ENCODE measurements around the gene ATG2A. TPM values are rescaled to one million over a fixed set of nuclear protein-coding genes. Genes with fewer than 3 reads are reported as not detected.

Gene ATG2A
- total and polyA plus RNA-seq, 2 donors from 2014 or later: 16.8 to 26.9 TPM

DNA sequence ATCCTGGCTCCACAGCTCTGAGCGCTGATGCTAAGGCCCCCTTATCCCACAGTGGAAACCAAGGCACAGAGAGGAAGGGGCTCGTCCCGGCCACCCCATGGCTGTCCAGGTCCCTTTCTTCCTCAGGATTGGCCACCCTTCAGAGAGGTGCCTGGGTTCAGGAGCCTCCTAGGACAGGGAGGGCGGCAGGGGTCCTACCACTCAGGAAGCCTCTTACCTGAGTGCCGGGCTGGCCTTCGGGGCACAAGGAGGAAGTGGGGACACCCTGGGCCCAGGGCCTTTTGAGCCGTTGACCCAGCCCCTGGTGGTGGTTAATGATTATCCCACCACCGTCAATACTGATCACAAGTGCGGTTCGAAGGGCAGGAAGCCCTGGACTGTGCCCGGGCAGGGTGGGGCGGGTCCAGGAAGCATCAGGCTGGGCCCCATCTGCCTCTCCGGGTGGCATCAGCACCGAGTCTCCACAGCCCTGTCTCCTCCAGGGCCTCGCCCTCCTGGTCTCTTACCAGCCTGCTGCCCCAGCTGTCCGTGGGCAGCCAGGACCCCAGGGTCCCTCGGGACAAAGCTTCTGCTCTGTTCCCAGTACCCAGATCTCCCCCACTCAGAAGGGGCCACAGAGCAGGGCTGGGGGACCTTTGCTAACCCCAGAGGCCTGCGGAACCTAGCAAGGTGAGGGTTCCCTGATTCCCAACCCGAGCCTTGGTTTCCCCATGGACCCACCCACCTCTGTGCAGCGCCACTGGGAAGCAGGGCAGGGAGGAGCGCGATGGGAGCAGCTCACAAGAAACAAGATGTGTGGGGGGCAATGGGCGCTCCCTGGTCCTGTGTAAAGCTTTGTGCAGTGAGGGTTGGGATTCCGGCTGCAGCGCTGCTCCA is 23.6 kb downstream of the ATG2A start:
- H3K4me3 ChIP-seq (ENCODE audit: low read length in 3 of 3): peak overlapping the region in 2 of 3 donors; percentile 68 to 69

DNA sequence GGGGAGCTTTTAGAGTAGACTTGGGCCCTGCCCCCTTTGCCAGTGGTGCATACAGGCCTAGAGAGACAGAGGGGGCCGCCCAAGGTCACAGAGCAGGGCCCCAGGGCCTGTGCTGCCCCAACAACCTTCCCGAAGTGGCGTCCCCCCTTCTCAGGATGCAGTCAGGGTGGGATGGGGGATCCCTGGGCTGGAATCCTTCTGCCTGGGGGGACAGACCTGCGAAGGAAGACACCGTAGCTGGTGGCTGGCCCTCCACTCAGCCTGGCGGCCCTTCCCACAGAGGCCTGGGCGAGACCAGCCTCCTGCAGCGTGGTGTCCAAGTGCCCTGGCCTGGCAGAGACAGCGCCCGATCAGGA is 24.2 kb downstream of the ATG2A start:
- no peaks in the 10 kb centered on the region for H3K27me3 ChIP-seq (ENCODE audit: control insufficient read depth, insufficient read depth, low read length)
- no peak for FAIRE-seq
- peak overlapping the region in 2 of 3 donors; percentile 48 to 58 for H3K9ac ChIP-seq (ENCODE audit: low read length in 3 of 3)
- no peak for DNase-seq
- peak overlapping the region in 2 of 3 donors; percentile 68 to 69 for H3K4me3 ChIP-seq (ENCODE audit: low read length in 3 of 3)
- peak overlapping the region; percentile 57 to 69 for H3K27ac ChIP-seq (ENCODE audit: low read depth in 2 of 2, low read length in 2 of 2)
- peaks cover 0 to 3% (median 0%) of the 10 kb centered on the region in 3 donors for H3K36me3 ChIP-seq (ENCODE audit: control insufficient read depth in 2 of 3, insufficient read depth in 3 of 3, low read length in 3 of 3)
- TF ChIP-seq, protein P1, sequence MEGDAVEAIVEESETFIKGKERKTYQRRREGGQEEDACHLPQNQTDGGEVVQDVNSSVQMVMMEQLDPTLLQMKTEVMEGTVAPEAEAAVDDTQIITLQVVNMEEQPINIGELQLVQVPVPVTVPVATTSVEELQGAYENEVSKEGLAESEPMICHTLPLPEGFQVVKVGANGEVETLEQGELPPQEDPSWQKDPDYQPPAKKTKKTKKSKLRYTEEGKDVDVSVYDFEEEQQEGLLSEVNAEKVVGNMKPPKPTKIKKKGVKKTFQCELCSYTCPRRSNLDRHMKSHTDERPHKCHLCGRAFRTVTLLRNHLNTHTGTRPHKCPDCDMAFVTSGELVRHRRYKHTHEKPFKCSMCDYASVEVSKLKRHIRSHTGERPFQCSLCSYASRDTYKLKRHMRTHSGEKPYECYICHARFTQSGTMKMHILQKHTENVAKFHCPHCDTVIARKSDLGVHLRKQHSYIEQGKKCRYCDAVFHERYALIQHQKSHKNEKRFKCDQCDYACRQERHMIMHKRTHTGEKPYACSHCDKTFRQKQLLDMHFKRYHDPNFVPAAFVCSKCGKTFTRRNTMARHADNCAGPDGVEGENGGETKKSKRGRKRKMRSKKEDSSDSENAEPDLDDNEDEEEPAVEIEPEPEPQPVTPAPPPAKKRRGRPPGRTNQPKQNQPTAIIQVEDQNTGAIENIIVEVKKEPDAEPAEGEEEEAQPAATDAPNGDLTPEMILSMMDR (IDR thresholded peaks at IDR 0.05; ENCODE audit: borderline replicate concordance, extremely low read depth, insufficient read depth): no peak
- H3K4me1 ChIP-seq (ENCODE audit: control insufficient read depth in 2 of 3, insufficient read depth in 2 of 3, low read depth in 1 of 3, low read length in 3 of 3): peaks cover 0 to 28% (median 3%) of the 10 kb centered on the region in 3 donors
- H3K9me3 ChIP-seq (ENCODE audit: control insufficient read depth in 2 of 3, insufficient read depth in 1 of 3, low read length in 3 of 3): no peaks in the 10 kb centered on the region
- intact Hi-C loops (cut with DNase I): loop anchor here (5.0 kb wide), 1 partner anchor 41 kb away; no protein-coding TSS in a partner anchor

More for the DNA sequence above, 23.6 kb downstream of the ATG2A start:
- DNase-seq: peak in 1 of 5 donors; percentile 37
- TF ChIP-seq, protein P1 (IDR thresholded peaks at IDR 0.05; ENCODE audit: borderline replicate concordance, extremely low read depth, insufficient read depth): no peak
- Histone ChIP-seq H3K9me3 (ENCODE audit: control insufficient read depth in 2 of 3, insufficient read depth in 1 of 3, low read length in 3 of 3) (no peaks in the 10 kb centered on the region), H3K27me3 (ENCODE audit: control insufficient read depth, insufficient read depth, low read length) (no peaks in the 10 kb centered on the region), H3K4me1 (ENCODE audit: control insufficient read depth in 2 of 3, insufficient read depth in 2 of 3, low read depth in 1 of 3, low read length in 3 of 3) (peaks cover 0 to 24% (median 3%) of the 10 kb centered on the region in 3 donors), H3K27ac (ENCODE audit: low read depth in 2 of 2, low read length in 2 of 2) (peak overlapping the region; percentile 57 to 69), H3K36me3 (ENCODE audit: control insufficient read depth in 2 of 3, insufficient read depth in 3 of 3, low read length in 3 of 3) (peaks cover 0 to 9% (median 2%) of the 10 kb centered on the region in 3 donors), H3K9ac (ENCODE audit: low read length in 3 of 3) (peak overlapping the region in 2 of 3 donors; percentile 48 to 58)
- FAIRE-seq: no peak
- intact Hi-C loops (cut with DNase I): loop anchor here (5.0 kb wide), 1 partner anchor 41 kb away; no protein-coding TSS in a partner anchor

DNA sequence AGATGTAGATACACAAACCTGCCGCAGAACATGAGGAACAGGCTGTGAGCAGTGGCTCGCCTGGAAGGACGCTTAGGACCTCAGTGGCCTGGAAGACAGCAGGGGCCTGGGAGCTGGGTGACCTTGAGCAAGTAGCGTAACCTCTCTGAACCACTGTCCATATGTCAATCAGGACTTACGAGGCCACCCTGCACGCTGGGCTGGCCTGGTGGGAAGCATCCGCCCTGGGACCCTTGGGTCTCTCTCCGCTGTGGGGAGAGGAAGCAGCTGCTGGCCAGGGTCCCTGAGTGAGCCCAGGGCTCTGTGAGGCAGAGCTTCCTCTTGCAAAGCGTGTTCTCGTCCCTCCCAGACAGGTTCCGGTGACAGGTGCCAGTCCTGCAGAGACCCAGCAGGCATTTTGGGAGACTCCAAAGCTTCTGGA is 24.6 kb downstream of the ATG2A start:
- H3K36me3 ChIP-seq (ENCODE audit: control insufficient read depth in 2 of 3, insufficient read depth in 3 of 3, low read length in 3 of 3): no peaks in the 10 kb centered on the region
- DNase-seq (peak in 1 of 5 donors; percentile 73), FAIRE-seq (no peak)
- H3K27me3 ChIP-seq (ENCODE audit: control insufficient read depth, insufficient read depth, low read length): no peaks in the 10 kb centered on the region
- peak overlapping the region in 2 of 3 donors; percentile 68 to 69 for H3K4me3 ChIP-seq (ENCODE audit: low read length in 3 of 3)
- H3K9me3 ChIP-seq (ENCODE audit: control insufficient read depth in 2 of 3, insufficient read depth in 1 of 3, low read length in 3 of 3): no peaks in the 10 kb centered on the region
- TF ChIP-seq, protein P1 (IDR thresholded peaks at IDR 0.05; ENCODE audit: borderline replicate concordance, extremely low read depth, insufficient read depth): no peak
- H3K27ac ChIP-seq (ENCODE audit: low read depth in 2 of 2, low read length in 2 of 2): peak overlapping the region; percentile 57 to 69
- H3K4me1 ChIP-seq (ENCODE audit: control insufficient read depth in 2 of 3, insufficient read depth in 2 of 3, low read depth in 1 of 3, low read length in 3 of 3): peaks cover 0 to 28% (median 3%) of the 10 kb centered on the region in 3 donors
- intact Hi-C loops (cut with DNase I): loop anchor here (5.0 kb wide), 1 partner anchor 40 kb away; no protein-coding TSS in a partner anchor
- H3K9ac ChIP-seq (ENCODE audit: low read length in 3 of 3): peak overlapping the region in 1 of 3 donors; percentile 58
